Measurements from ENCODE around the gene TPD52L1. TPM values are rescaled to one million over a fixed set of nuclear protein-coding genes. Genes with fewer than 3 reads are reported as not detected.

The TPD52L1 gene
- total and polyA plus RNA-seq, 8 donors: 21.2 to 51.6 (median 24.4) TPM

GRCh38 chr6:125224231-125224861, 70.8 kb downstream of the TPD52L1 start:
- WGBS, 2 donors: 49 to 54% methylated on average over 3 of the region's 3 CpGs
- H3K27me3 ChIP-seq: no peaks in the 10 kb centered on the region
- H3K4me3 ChIP-seq: no peak overlapping the region
- TF ChIP-seq CTCF (IDR thresholded peaks at IDR 0.05): no peak
- H3K4me1 ChIP-seq: peaks cover 6 to 19% (median 15%) of the 10 kb centered on the region in 3 donors
- intact Hi-C loops (cut with DNase I): no loop called here
- no peaks in the 10 kb centered on the region for H3K36me3 ChIP-seq
- H3K27ac ChIP-seq: no peak overlapping the region
- DNase-seq (no peak), FAIRE-seq (no peak), ATAC-seq (peak; percentile 34 to 68 (median 54))
- no peaks in the 10 kb centered on the region for H3K9me3 ChIP-seq

GRCh38 chr6:125227244-125227643, 73.7 kb downstream of the TPD52L1 start:
- no peaks in the 10 kb centered on the region for H3K27me3 ChIP-seq
- DNase-seq: no peak
- intact Hi-C loops (cut with DNase I): no loop called here
- peaks cover 6 to 19% (median 15%) of the 10 kb centered on the region in 3 donors for H3K4me1 ChIP-seq
- no peaks in the 10 kb centered on the region for H3K9me3 ChIP-seq
- no peak for FAIRE-seq
- no peak for ATAC-seq
- no peaks in the 10 kb centered on the region for H3K36me3 ChIP-seq
- no peak overlapping the region for H3K4me3 ChIP-seq
- no peak overlapping the region for H3K27ac ChIP-seq
- 95 to 96% methylated on average over 6 of the region's 6 CpGs for WGBS, 2 donors
- TF ChIP-seq CTCF (IDR thresholded peaks at IDR 0.05): no peak

- WGBS, 2 donors: 84 to 86% methylated on average over 6 of the region's 6 CpGs
Measured at GRCh38 chr6:125228981-125229479, 75.5 kb downstream of the TPD52L1 start.

GRCh38 chr6:125230674-125231073, 77.1 kb downstream of the TPD52L1 start:
- Histone ChIP-seq H3K36me3 (no peaks in the 10 kb centered on the region), H3K4me1 (peaks cover 0 to 4% (median 0%) of the 10 kb centered on the region in 3 donors), H3K27ac (no peak overlapping the region), H3K9me3 (no peaks in the 10 kb centered on the region), H3K27me3 (no peaks in the 10 kb centered on the region), H3K4me3 (no peak overlapping the region)
- no peak for ATAC-seq
- intact Hi-C loops (cut with DNase I): no loop called here
- no peak for TF ChIP-seq CTCF (IDR thresholded peaks at IDR 0.05)
- DNase-seq: no peak
- no peak for FAIRE-seq
- 87 to 93% methylated on average over 3 of the region's 3 CpGs for WGBS, 2 donors

More at GRCh38 chr6:125228981-125229479, 75.5 kb downstream of the TPD52L1 start:
- peaks cover 3 to 10% (median 6%) of the 10 kb centered on the region in 3 donors for H3K4me1 ChIP-seq
- intact Hi-C loops (cut with DNase I): no loop called here
- no peak for TF ChIP-seq CTCF (IDR thresholded peaks at IDR 0.05)
- H3K9me3 ChIP-seq: no peaks in the 10 kb centered on the region
- H3K4me3 ChIP-seq: no peak overlapping the region
- no peak for DNase-seq
- ATAC-seq: no peak
- H3K27me3 ChIP-seq: no peaks in the 10 kb centered on the region
- no peaks in the 10 kb centered on the region for H3K36me3 ChIP-seq
- FAIRE-seq: no peak
- no peak overlapping the region for H3K27ac ChIP-seq

- no peak for ATAC-seq
- FAIRE-seq: no peak
- WGBS, 2 donors: 96 to 97% methylated on average over 1 of the region's 1 CpG
Measured at GRCh38 chr6:125231133-125231532, 77.6 kb downstream of the TPD52L1 start.

More at GRCh38 chr6:125231133-125231532, 77.6 kb downstream of the TPD52L1 start:
- Histone ChIP-seq H3K27me3 (no peaks in the 10 kb centered on the region), H3K27ac (no peak overlapping the region), H3K36me3 (no peaks in the 10 kb centered on the region), H3K9me3 (no peaks in the 10 kb centered on the region), H3K4me1 (peaks cover 0 to 4% (median 0%) of the 10 kb centered on the region in 3 donors), H3K4me3 (no peak overlapping the region)
- DNase-seq: no peak
- no peak for TF ChIP-seq CTCF (IDR thresholded peaks at IDR 0.05)
- intact Hi-C loops (cut with DNase I): no loop called here

All from pancreas (tissue), 10 donors.